ENCODE results near the gene FAM221A. TPM values are rescaled to one million over a fixed set of nuclear protein-coding genes. Genes with fewer than 3 reads are reported as not detected.

FAM221A gene
- total RNA-seq, 3 donors from 2014 or later (not counting 1 experiment from before 2014, with no cell fraction given): 5.7 to 7.4 (median 6.9) TPM

- peaks cover 10 to 14% of the 10 kb centered on the region in 2 donors for H3K9me3 Mint-ChIP-seq
- H3K27ac Mint-ChIP-seq: no peak overlapping the region
Measured at GRCh38 chr7:23654508-23654907, 25.5 kb upstream of the FAM221A start.

GRCh38 chr7:23655433-23655832 is 24.6 kb upstream of the FAM221A start:
- no peak for TF ChIP-seq CTCF (IDR thresholded peaks at IDR 0.05)
- no peak for DNase-seq
- Histone ChIP-seq H3K4me3 (ENCODE audit: low read length) (no peak overlapping the region), H3K4me1 (ENCODE audit: control insufficient read depth, insufficient read depth, low read length) (no peaks in the 10 kb centered on the region), H3K9me3 (ENCODE audit: control insufficient read depth, insufficient read depth, low read length) (peaks cover 23% of the 10 kb centered on the region), H3K36me3 (ENCODE audit: control insufficient read depth, insufficient read depth, low read length) (no peaks in the 10 kb centered on the region), H3K27ac (ENCODE audit: low read length) (no peak overlapping the region), H3K27me3 (ENCODE audit: control insufficient read depth, insufficient read depth, low read length) (no peaks in the 10 kb centered on the region)
- 97% methylated on average over 22 of the region's 22 CpGs for WGBS (ENCODE audit: insufficient coverage)
- Mint-ChIP-seq H3K4me3 (no peak overlapping the region), H3K4me1 (no peaks in the 10 kb centered on the region), H3K27ac (no peak overlapping the region), H3K9me3 (peaks cover 10 to 14% of the 10 kb centered on the region in 2 donors), H3K36me3 (peaks cover 8% of the 10 kb centered on the region), H3K27me3 (ENCODE audit: low read depth in 2 of 2) (no peaks in the 10 kb centered on the region)
- ATAC-seq: no peak
- intact Hi-C loops (cut with micrococcal nuclease): no loop called here

More at GRCh38 chr7:23654508-23654907, 25.5 kb upstream of the FAM221A start:
- intact Hi-C loops (cut with micrococcal nuclease): no loop called here
- 80% methylated on average over 1 of the region's 1 CpG for WGBS (ENCODE audit: insufficient coverage)
- Histone ChIP-seq H3K27ac (ENCODE audit: low read length) (no peak overlapping the region), H3K9me3 (ENCODE audit: control insufficient read depth, insufficient read depth, low read length) (peaks cover 23% of the 10 kb centered on the region), H3K36me3 (ENCODE audit: control insufficient read depth, insufficient read depth, low read length) (no peaks in the 10 kb centered on the region), H3K4me1 (ENCODE audit: control insufficient read depth, insufficient read depth, low read length) (no peaks in the 10 kb centered on the region), H3K4me3 (ENCODE audit: low read length) (no peak overlapping the region), H3K27me3 (ENCODE audit: control insufficient read depth, insufficient read depth, low read length) (no peaks in the 10 kb centered on the region)
- ATAC-seq (no peak), DNase-seq (peak in 1 of 2 donors; percentile 6)
- H3K4me3 Mint-ChIP-seq: no peak overlapping the region
- H3K27me3 Mint-ChIP-seq (ENCODE audit: low read depth in 2 of 2): no peaks in the 10 kb centered on the region
- peaks cover 8% of the 10 kb centered on the region for H3K36me3 Mint-ChIP-seq
- no peak for TF ChIP-seq CTCF (IDR thresholded peaks at IDR 0.05)
- H3K4me1 Mint-ChIP-seq: no peaks in the 10 kb centered on the region

GRCh38 chr7:23658831-23659427 is 21.1 kb upstream of the FAM221A start:
- H3K27me3 Mint-ChIP-seq (ENCODE audit: low read depth in 2 of 2): peaks cover 6% of the 10 kb centered on the region in 2 donors
- no peak for DNase-seq
- peaks cover 2% of the 10 kb centered on the region for H3K36me3 Mint-ChIP-seq
- WGBS (ENCODE audit: insufficient coverage): 95% methylated on average over 7 of the region's 7 CpGs
- TF ChIP-seq CTCF (IDR thresholded peaks at IDR 0.05): no peak
- H3K27ac Mint-ChIP-seq: no peak overlapping the region
- H3K36me3 ChIP-seq (ENCODE audit: control insufficient read depth, insufficient read depth, low read length): no peaks in the 10 kb centered on the region
- H3K4me3 Mint-ChIP-seq: no peak overlapping the region
- no peak overlapping the region for H3K4me3 ChIP-seq (ENCODE audit: low read length)
- H3K9me3 ChIP-seq (ENCODE audit: control insufficient read depth, insufficient read depth, low read length): peaks cover 13% of the 10 kb centered on the region
- ATAC-seq: no peak
- no peaks in the 10 kb centered on the region for H3K4me1 ChIP-seq (ENCODE audit: control insufficient read depth, insufficient read depth, low read length)
- intact Hi-C loops (cut with micrococcal nuclease): no loop called here
- H3K9me3 Mint-ChIP-seq: peaks cover 7 to 10% of the 10 kb centered on the region in 2 donors
- no peaks in the 10 kb centered on the region for H3K27me3 ChIP-seq (ENCODE audit: control insufficient read depth, insufficient read depth, low read length)
- H3K4me1 Mint-ChIP-seq: no peaks in the 10 kb centered on the region
- no peak overlapping the region for H3K27ac ChIP-seq (ENCODE audit: low read length)

- DNase-seq (no peak), ATAC-seq (no peak)
- no peaks in the 10 kb centered on the region for H3K36me3 ChIP-seq (ENCODE audit: control insufficient read depth, insufficient read depth, low read length)
- intact Hi-C loops (cut with micrococcal nuclease): no loop called here
- Mint-ChIP-seq H3K4me3 (no peak overlapping the region), H3K27ac (no peak overlapping the region), H3K9me3 (peaks cover 3 to 4% of the 10 kb centered on the region in 2 donors), H3K27me3 (ENCODE audit: low read depth in 2 of 2) (peaks cover 6% of the 10 kb centered on the region in 2 donors), H3K36me3 (no peaks in the 10 kb centered on the region), H3K4me1 (no peaks in the 10 kb centered on the region)
- TF ChIP-seq CTCF (IDR thresholded peaks at IDR 0.05): no peak
- no peak overlapping the region for H3K27ac ChIP-seq (ENCODE audit: low read length)
- H3K4me3 ChIP-seq (ENCODE audit: low read length): no peak overlapping the region
- peaks cover 4% of the 10 kb centered on the region for H3K9me3 ChIP-seq (ENCODE audit: control insufficient read depth, insufficient read depth, low read length)
- no peaks in the 10 kb centered on the region for H3K27me3 ChIP-seq (ENCODE audit: control insufficient read depth, insufficient read depth, low read length)
- H3K4me1 ChIP-seq (ENCODE audit: control insufficient read depth, insufficient read depth, low read length): no peaks in the 10 kb centered on the region
- 61% methylated on average over 3 of the region's 3 CpGs for WGBS (ENCODE audit: insufficient coverage)
Measured at GRCh38 chr7:23661385-23661784, 18.6 kb upstream of the FAM221A start.

Measured in natural killer cell (primary cell).